Parathyroid adenoma (tissue), 2 donors: Measurements from ENCODE around the gene CLASP1.

ENCODE experiments used
- H2AFZ ChIP-seq: fragments of 300-600 bp; sonication (generic); one replicate; pipeline ENCODE4 v1.7.0; 2017; ENCODE audit warnings: antibody characterized with exemption, mild to moderate bottlenecking
- H3K27ac ChIP-seq: fragments of 300-600 bp; sonication (generic); one replicate; pipeline ENCODE4 v1.7.0; 2017
- H3K27me3 ChIP-seq: fragments of 300-600 bp; sonication (generic); one replicate; pipeline ENCODE4 v1.7.0; 2017; ENCODE audit warnings: low read length; ENCODE audit not compliant: control insufficient read depth, insufficient read depth
- H3K36me3 ChIP-seq: fragments of 300-600 bp; sonication (generic); one replicate; pipeline ENCODE4 v1.7.0; 2017; ENCODE audit warnings: low read length; ENCODE audit not compliant: control insufficient read depth, insufficient read depth
- H3K4me1 ChIP-seq: fragments of 300-600 bp; sonication (generic); one replicate; pipeline ENCODE4 v1.7.0; 2017; ENCODE audit warnings: control low read depth
- H3K4me2 ChIP-seq: fragments of 300-600 bp; sonication (generic); one replicate; pipeline ENCODE4 v1.7.0; 2017; ENCODE audit warnings: low read length
- H3K4me3 ChIP-seq: fragments of 300-600 bp; sonication (generic); one replicate; pipeline ENCODE4 v1.7.0; 2017; ENCODE audit warnings: low read depth, low read length
- H3K79me2 ChIP-seq: fragments of 300-600 bp; sonication (generic); one replicate; pipeline ENCODE4 v1.7.0; 2017; ENCODE audit warnings: control low read depth
- H3K9ac ChIP-seq: fragments of 300-600 bp; sonication (generic); one replicate; pipeline ENCODE4 v1.7.0; 2017; ENCODE audit warnings: mild to moderate bottlenecking
- H3K9me3 ChIP-seq: fragments of 300-600 bp; sonication (generic); one replicate; pipeline ENCODE4 v1.7.0; 2017; ENCODE audit warnings: low read length; ENCODE audit not compliant: control insufficient read depth
- TF ChIP-seq, protein P1 (sequence below): fragments of 300-600 bp; sonication (generic); IDR thresholded peaks from one replicate; pipeline ENCODE4 v1.7.0; 2017; ENCODE audit warnings: antibody characterized with exemption, mild to moderate bottlenecking
- donor health status: primary hyperparathyroidism.

The CLASP1 gene

DNA sequence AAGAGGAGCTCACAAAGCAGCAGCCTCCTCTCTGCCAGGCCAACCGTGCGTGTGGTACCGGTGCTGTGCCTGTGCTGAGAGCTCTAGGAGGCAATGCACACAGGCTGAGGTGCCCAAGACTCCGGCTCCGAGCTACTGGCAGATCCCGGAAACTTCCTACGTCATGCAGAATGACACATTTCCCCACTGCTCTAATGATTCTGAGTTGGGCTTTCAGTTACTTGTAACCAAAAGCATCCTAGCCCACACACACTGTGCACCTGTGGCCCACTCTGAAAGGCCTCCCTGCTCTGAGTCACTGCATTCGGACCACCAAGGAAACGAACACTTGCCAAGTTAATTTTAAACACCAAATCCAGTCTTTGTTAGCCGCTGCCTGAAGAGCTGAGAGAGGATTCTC is 127.9 kb downstream of the CLASP1 start:
- H3K27ac ChIP-seq, result no peak overlapping the region
- no peaks in the 10 kb centered on the region for H3K9me3 ChIP-seq
- H2AFZ ChIP-seq, result no peak overlapping the region
- no peak overlapping the region for H3K4me2 ChIP-seq
- TF ChIP-seq, protein P1, sequence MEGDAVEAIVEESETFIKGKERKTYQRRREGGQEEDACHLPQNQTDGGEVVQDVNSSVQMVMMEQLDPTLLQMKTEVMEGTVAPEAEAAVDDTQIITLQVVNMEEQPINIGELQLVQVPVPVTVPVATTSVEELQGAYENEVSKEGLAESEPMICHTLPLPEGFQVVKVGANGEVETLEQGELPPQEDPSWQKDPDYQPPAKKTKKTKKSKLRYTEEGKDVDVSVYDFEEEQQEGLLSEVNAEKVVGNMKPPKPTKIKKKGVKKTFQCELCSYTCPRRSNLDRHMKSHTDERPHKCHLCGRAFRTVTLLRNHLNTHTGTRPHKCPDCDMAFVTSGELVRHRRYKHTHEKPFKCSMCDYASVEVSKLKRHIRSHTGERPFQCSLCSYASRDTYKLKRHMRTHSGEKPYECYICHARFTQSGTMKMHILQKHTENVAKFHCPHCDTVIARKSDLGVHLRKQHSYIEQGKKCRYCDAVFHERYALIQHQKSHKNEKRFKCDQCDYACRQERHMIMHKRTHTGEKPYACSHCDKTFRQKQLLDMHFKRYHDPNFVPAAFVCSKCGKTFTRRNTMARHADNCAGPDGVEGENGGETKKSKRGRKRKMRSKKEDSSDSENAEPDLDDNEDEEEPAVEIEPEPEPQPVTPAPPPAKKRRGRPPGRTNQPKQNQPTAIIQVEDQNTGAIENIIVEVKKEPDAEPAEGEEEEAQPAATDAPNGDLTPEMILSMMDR, result no peak
- H3K27me3 ChIP-seq, result no peaks in the 10 kb centered on the region
- no peaks in the 10 kb centered on the region for H3K36me3 ChIP-seq
- H3K79me2 ChIP-seq, result peaks cover 18% of the 10 kb centered on the region
- H3K9ac ChIP-seq, result no peak overlapping the region
- H3K4me3 ChIP-seq, result no peak overlapping the region
- H3K4me1 ChIP-seq, result peaks cover 7% of the 10 kb centered on the region

DNA sequence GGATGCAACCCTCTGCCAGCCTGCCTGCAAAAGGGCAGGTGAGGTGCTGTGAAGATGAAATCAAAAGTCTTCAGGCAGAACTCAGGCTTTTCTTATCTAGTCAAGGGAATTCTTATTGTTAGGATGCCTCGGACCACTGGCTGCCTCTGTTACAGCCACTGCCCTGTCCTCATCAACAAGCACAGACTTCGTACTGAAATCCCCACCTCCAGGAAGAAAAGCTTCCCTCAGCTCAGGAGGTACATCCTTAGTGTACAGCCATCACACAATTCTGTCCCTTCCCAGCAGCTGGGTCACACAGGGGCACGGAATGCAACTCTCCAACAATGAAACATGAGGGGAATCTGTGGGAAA is 128.6 kb downstream of the CLASP1 start:
- Histone ChIP-seq H3K9ac (no peak overlapping the region), H3K9me3 (no peaks in the 10 kb centered on the region), H3K27ac (no peak overlapping the region), H3K27me3 (no peaks in the 10 kb centered on the region), H3K4me3 (no peak overlapping the region), H3K36me3 (no peaks in the 10 kb centered on the region), H3K4me1 (peaks cover 7% of the 10 kb centered on the region), H2AFZ (no peak overlapping the region), H3K4me2 (no peak overlapping the region), H3K79me2 (peaks cover 18% of the 10 kb centered on the region)
- TF ChIP-seq, protein P1, result no peak

DNA sequence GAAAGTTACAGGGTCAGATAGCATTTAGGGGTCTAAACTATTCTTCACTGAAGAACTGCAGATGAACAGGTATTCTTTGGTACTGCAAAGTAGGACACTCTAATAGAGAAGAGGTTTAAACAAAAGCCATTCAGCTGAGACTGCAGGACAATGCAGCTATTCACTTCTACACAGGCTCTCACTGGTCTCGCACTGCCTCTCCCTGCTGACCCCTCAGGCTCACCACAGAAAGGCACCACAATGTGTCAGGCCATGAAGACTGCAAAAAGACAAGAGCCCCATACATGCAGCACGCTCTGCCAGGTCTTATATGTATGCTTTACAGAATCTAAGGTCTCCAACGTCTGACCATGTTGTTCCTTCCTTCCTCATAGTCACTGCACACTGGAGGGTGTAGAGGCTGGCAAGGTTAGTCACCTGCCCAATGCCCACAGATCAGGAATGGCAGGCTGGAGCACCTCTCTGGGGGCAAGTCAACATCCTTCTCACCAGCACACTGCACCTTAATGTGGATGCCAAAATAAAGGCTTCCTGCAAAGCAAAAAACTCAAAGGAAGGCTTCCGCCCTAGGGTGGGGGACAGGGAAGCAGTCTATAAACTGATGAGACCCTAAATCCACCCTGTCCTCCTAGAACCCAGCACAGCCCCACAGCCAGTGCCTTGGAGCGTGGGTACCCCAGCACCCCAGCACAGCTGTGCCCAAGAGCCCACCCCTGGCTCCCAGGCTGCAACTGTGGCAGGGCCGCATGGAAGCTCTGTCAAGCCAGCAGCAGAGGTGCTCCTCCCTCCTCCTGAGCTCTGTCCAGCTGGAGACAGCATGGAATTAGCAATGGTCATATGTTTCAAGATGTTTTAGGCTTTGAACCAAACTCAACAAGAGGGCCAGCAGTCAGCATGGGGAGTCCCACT is 129.3 kb downstream of the CLASP1 start:
- no peak overlapping the region for H3K27ac ChIP-seq
- no peak overlapping the region for H2AFZ ChIP-seq
- no peaks in the 10 kb centered on the region for H3K9me3 ChIP-seq
- no peaks in the 10 kb centered on the region for H3K36me3 ChIP-seq
- H3K27me3 ChIP-seq, result no peaks in the 10 kb centered on the region
- no peak overlapping the region for H3K4me2 ChIP-seq
- no peak overlapping the region for H3K9ac ChIP-seq
- H3K4me1 ChIP-seq, result peaks cover 7% of the 10 kb centered on the region
- TF ChIP-seq, protein P1, result no peak
- H3K79me2 ChIP-seq, result peaks cover 18% of the 10 kb centered on the region
- no peak overlapping the region for H3K4me3 ChIP-seq

DNA sequence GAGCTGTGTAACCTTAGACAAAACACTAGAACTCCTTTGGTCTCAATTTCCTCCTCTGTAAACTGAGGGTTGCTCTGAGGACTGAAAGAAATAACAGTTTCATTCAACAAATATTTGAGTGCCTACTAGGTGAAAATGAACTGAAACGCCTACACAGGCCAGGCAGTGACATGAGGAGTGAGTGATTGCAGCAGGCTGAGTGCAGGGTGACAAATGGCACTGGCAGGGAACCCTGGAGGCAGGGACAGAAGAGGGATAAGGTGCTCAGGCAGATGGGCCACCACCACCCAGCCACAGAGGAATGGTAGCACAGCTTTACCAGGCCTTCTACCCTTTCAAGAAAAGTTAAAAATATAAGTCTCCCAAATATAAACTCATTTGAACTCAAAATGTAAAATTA is 130.1 kb downstream of the CLASP1 start:
- no peak overlapping the region for H3K4me3 ChIP-seq
- no peaks in the 10 kb centered on the region for H3K36me3 ChIP-seq
- no peaks in the 10 kb centered on the region for H3K9me3 ChIP-seq
- peaks cover 18% of the 10 kb centered on the region for H3K79me2 ChIP-seq
- H3K27me3 ChIP-seq, result no peaks in the 10 kb centered on the region
- H3K4me1 ChIP-seq, result peaks cover 7% of the 10 kb centered on the region
- H3K27ac ChIP-seq, result no peak overlapping the region
- no peak overlapping the region for H3K9ac ChIP-seq
- TF ChIP-seq, protein P1, result no peak
- H3K4me2 ChIP-seq, result no peak overlapping the region
- no peak overlapping the region for H2AFZ ChIP-seq
